ENCODE data around the gene PAK2.

The PAK2 gene

DNA sequence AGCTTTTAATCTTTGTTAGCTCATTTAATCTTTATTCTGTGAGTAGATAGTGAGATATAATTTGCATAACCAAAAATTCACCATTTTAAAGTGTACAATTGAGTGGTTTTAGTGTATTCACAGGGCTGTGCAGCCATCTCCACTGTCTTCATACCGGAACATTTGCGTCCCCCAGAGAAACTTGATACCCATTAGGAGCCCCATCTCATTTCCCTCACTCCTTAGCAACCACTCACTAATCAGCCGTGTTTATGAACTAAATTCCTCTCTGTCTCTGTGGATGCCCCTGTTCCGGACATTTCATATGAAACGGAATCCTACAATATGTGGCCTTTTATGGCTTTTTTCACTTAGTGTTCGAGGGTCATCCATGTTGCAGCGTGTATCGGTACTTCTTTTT, 38.2 kb downstream of the PAK2 start:
- H3K27me3 ChIP-seq (ENCODE audit: control insufficient read depth, insufficient read depth, low read length, poor library complexity, severe bottlenecking), result no peaks in the 10 kb centered on the region
- peaks cover 11% of the 10 kb centered on the region for H3K36me3 ChIP-seq (ENCODE audit: control insufficient read depth, insufficient read depth, low read length)
- peaks cover 2% of the 10 kb centered on the region for H3K9me3 ChIP-seq (ENCODE audit: control insufficient read depth, low read length)
- H3K27ac ChIP-seq (ENCODE audit: insufficient read depth, low read depth, low read length, poor library complexity, severe bottlenecking), result no peak overlapping the region
- 95 to 97% methylated on average over 8 of the region's 8 CpGs for WGBS, 2 experiments
- no peaks in the 10 kb centered on the region for H3K4me1 ChIP-seq (ENCODE audit: control insufficient read depth, insufficient read depth, low read length)
- no peak overlapping the region for H3K4me3 ChIP-seq (ENCODE audit: insufficient read depth, low read depth, low read length)

DNA sequence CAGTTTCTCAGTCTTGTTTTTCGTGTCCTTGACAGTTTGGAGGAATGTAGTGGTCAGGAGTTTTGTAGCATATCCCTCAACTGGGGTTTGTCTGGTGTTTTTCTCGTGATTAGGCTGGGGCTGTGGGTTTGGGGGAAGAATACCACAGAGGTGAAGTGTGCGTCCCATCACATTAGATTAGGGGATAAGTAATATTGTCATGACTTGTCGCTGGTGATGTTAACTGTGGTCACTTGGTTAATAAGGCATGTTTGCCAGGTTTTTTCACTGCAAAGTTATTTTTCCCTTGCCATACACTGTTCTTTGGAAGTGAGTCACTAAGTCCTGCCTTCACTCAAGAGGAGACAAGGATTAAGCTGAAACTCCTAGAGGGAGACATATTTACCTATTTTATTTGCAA, 39.1 kb downstream of the PAK2 start:
- Histone ChIP-seq H3K27me3 (ENCODE audit: control insufficient read depth, insufficient read depth, low read length, poor library complexity, severe bottlenecking) (no peaks in the 10 kb centered on the region), H3K4me3 (ENCODE audit: insufficient read depth, low read depth, low read length) (no peak overlapping the region), H3K9me3 (ENCODE audit: control insufficient read depth, low read length) (peaks cover 2% of the 10 kb centered on the region), H3K36me3 (ENCODE audit: control insufficient read depth, insufficient read depth, low read length) (peaks cover 20% of the 10 kb centered on the region), H3K27ac (ENCODE audit: insufficient read depth, low read depth, low read length, poor library complexity, severe bottlenecking) (no peak overlapping the region), H3K4me1 (ENCODE audit: control insufficient read depth, insufficient read depth, low read length) (no peaks in the 10 kb centered on the region)
- 97 to 98% methylated on average over 4 of the region's 4 CpGs for WGBS, 2 experiments

DNA sequence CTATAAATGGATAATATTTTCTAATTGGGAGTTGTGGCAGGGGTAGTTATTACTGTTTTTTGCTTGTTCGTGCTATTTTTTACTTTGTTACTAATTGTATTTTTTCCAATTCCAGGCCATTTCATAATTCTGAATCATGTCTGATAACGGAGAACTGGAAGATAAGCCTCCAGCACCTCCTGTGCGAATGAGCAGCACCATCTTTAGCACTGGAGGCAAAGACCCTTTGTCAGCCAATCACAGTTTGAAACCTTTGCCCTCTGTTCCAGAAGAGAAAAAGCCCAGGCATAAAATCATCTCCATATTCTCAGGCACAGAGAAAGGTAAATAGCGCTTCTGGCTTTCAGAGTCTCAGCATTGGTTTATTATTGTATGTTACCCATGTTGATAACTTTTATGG, 42.9 kb downstream of the PAK2 start:
- Histone ChIP-seq H3K36me3 (ENCODE audit: control insufficient read depth, insufficient read depth, low read length) (peaks cover 20% of the 10 kb centered on the region), H3K4me1 (ENCODE audit: control insufficient read depth, insufficient read depth, low read length) (peaks cover 1% of the 10 kb centered on the region), H3K27ac (ENCODE audit: insufficient read depth, low read depth, low read length, poor library complexity, severe bottlenecking) (no peak overlapping the region), H3K9me3 (ENCODE audit: control insufficient read depth, low read length) (peaks cover 2% of the 10 kb centered on the region), H3K27me3 (ENCODE audit: control insufficient read depth, insufficient read depth, low read length, poor library complexity, severe bottlenecking) (no peaks in the 10 kb centered on the region), H3K4me3 (ENCODE audit: insufficient read depth, low read depth, low read length) (no peak overlapping the region)
- WGBS, 2 experiments, result 98 to 99% methylated on average over 4 of the region's 4 CpGs

DNA sequence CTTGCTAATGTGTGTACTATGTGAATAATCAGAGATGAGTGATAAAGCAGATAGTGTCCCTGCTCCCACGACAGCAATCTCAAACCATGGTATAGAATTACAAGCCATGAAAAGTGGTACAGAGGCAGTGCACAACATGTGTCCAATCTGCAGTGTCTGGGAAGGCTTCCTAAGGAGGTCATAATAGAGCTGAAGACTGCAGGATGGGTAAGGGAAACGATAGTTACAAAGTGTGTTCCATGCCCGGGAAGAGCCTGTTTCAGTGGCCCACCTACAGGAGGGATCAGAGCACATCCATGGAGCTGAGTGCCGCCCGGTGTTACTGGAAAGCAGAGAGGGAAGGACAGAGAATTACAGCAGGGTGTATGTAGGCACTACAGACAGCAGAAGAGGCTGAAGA, 48.9 kb downstream of the PAK2 start:
- Histone ChIP-seq H3K36me3 (ENCODE audit: control insufficient read depth, insufficient read depth, low read length) (peaks cover 19% of the 10 kb centered on the region), H3K27me3 (ENCODE audit: control insufficient read depth, insufficient read depth, low read length, poor library complexity, severe bottlenecking) (no peaks in the 10 kb centered on the region), H3K27ac (ENCODE audit: insufficient read depth, low read depth, low read length, poor library complexity, severe bottlenecking) (no peak overlapping the region), H3K9me3 (ENCODE audit: control insufficient read depth, low read length) (peaks cover 2% of the 10 kb centered on the region), H3K4me1 (ENCODE audit: control insufficient read depth, insufficient read depth, low read length) (peaks cover 5% of the 10 kb centered on the region), H3K4me3 (ENCODE audit: insufficient read depth, low read depth, low read length) (no peak overlapping the region)
- WGBS, 2 experiments, result 77 to 82% methylated on average over 5 of the region's 5 CpGs

DNA sequence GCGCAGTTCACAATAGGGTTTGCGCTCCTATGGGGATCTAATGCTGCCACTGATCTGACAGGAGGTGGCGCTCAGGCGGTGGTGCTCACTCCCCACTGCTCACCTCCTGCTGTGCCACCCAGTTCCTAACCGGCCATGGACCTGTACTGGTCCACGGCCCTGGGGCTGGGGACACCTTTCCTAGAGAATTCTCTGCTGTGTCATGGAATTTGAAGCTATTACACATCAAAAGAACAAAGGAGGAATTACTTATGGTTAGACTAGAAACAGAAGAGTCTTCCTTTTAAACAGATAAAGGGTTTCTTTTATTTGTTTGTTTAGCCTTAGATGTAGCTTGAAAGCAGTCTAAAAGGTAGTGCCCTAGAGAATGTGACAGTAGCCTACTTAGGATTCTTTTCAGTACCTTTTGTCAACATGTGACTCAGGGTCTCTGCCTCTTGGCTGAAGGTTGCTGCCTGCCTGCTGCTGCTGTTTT, 50.3 kb downstream of the PAK2 start:
- peaks cover 18% of the 10 kb centered on the region for H3K36me3 ChIP-seq (ENCODE audit: control insufficient read depth, insufficient read depth, low read length)
- 96% methylated on average over 6 of the region's 6 CpGs for WGBS, 2 experiments

DNA sequence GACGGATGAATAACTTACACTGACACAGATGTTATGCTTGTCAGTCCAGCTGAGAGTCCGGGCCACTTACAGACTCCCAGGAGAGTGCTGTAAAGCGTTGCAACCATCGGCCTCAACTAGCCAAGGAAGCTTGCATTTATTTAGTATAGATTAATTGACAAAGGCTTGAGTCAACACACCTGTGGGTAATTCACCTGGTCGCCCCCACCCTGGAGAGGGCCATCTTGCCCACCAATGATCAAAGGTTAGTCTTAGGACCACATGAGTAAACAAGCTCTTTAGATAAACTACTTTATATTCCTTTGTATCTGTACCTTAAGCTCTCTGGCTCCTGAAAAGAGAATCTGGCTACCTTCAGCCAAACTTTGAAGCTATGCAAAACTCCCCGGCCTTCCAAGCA, 51.0 kb downstream of the PAK2 start:
- Histone ChIP-seq H3K36me3 (ENCODE audit: control insufficient read depth, insufficient read depth, low read length) (peaks cover 18% of the 10 kb centered on the region), H3K9me3 (ENCODE audit: control insufficient read depth, low read length) (peaks cover 2% of the 10 kb centered on the region), H3K27me3 (ENCODE audit: control insufficient read depth, insufficient read depth, low read length, poor library complexity, severe bottlenecking) (no peaks in the 10 kb centered on the region), H3K27ac (ENCODE audit: insufficient read depth, low read depth, low read length, poor library complexity, severe bottlenecking) (no peak overlapping the region), H3K4me3 (ENCODE audit: insufficient read depth, low read depth, low read length) (no peak overlapping the region), H3K4me1 (ENCODE audit: control insufficient read depth, insufficient read depth, low read length) (peaks cover 5% of the 10 kb centered on the region)
- WGBS, 2 experiments, result 95 to 97% methylated on average over 6 of the region's 6 CpGs

More for the DNA sequence above, 50.3 kb downstream of the PAK2 start:
- H3K27me3 ChIP-seq (ENCODE audit: control insufficient read depth, insufficient read depth, low read length, poor library complexity, severe bottlenecking), result no peaks in the 10 kb centered on the region
- H3K4me1 ChIP-seq (ENCODE audit: control insufficient read depth, insufficient read depth, low read length), result peaks cover 5% of the 10 kb centered on the region
- H3K9me3 ChIP-seq (ENCODE audit: control insufficient read depth, low read length), result peaks cover 2% of the 10 kb centered on the region
- H3K4me3 ChIP-seq (ENCODE audit: insufficient read depth, low read depth, low read length), result no peak overlapping the region
- no peak overlapping the region for H3K27ac ChIP-seq (ENCODE audit: insufficient read depth, low read depth, low read length, poor library complexity, severe bottlenecking)

DNA sequence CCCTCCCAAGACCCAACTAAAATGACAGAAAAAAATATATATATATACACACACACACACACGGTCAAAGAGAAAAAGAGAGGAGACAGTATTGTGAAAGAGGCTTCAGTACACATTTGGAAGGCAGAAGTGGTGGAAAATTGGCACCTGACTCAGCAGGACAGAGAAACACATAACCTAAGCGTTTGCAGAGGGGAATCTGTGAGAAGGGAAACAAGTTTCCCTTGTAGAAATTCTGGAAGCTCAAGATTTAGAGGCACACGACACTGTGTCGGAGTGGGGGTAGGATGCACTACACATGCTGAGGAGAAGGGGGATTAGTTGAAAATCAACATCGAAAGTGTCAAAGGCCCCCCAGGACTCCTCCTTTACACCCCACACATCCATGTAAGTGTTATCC, 53.1 kb downstream of the PAK2 start:
- no peak overlapping the region for H3K27ac ChIP-seq (ENCODE audit: insufficient read depth, low read depth, low read length, poor library complexity, severe bottlenecking)
- peaks cover 2% of the 10 kb centered on the region for H3K4me1 ChIP-seq (ENCODE audit: control insufficient read depth, insufficient read depth, low read length)
- no peak overlapping the region for H3K4me3 ChIP-seq (ENCODE audit: insufficient read depth, low read depth, low read length)
- H3K27me3 ChIP-seq (ENCODE audit: control insufficient read depth, insufficient read depth, low read length, poor library complexity, severe bottlenecking), result no peaks in the 10 kb centered on the region
- 80 to 82% methylated on average over 4 to 5 of the region's 5 CpGs for WGBS, 2 experiments
- peaks cover 2% of the 10 kb centered on the region for H3K9me3 ChIP-seq (ENCODE audit: control insufficient read depth, low read length)
- H3K36me3 ChIP-seq (ENCODE audit: control insufficient read depth, insufficient read depth, low read length), result peaks cover 18% of the 10 kb centered on the region

DNA sequence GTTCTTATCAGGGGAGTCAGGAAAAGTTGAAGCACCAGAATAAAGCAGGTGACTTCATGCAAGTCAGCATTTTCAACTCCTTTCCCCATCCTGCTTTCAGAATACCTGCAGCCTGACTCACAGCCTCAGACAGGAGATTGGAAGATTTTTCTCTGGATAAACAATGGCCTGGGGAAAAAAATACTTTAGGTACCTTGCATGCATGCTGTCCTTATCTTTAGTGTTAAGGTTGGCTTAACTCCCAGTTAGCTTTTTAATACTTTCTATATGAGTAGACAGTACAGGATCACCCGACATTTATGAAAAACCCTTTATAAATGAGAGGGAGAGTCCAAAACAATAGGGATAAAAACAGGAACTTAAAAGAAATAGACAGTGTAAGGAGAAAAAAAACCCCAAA, 53.6 kb downstream of the PAK2 start:
- no peaks in the 10 kb centered on the region for H3K4me1 ChIP-seq (ENCODE audit: control insufficient read depth, insufficient read depth, low read length)
- H3K9me3 ChIP-seq (ENCODE audit: control insufficient read depth, low read length), result peaks cover 2% of the 10 kb centered on the region
- WGBS, 2 experiments, result 100% methylated on average over 1 of the region's 1 CpG; no CpG with 5 or more reads in 1 of the 2 experiments
- no peak overlapping the region for H3K4me3 ChIP-seq (ENCODE audit: insufficient read depth, low read depth, low read length)
- H3K27ac ChIP-seq (ENCODE audit: insufficient read depth, low read depth, low read length, poor library complexity, severe bottlenecking), result no peak overlapping the region
- peaks cover 18% of the 10 kb centered on the region for H3K36me3 ChIP-seq (ENCODE audit: control insufficient read depth, insufficient read depth, low read length)
- H3K27me3 ChIP-seq (ENCODE audit: control insufficient read depth, insufficient read depth, low read length, poor library complexity, severe bottlenecking), result no peaks in the 10 kb centered on the region

DNA sequence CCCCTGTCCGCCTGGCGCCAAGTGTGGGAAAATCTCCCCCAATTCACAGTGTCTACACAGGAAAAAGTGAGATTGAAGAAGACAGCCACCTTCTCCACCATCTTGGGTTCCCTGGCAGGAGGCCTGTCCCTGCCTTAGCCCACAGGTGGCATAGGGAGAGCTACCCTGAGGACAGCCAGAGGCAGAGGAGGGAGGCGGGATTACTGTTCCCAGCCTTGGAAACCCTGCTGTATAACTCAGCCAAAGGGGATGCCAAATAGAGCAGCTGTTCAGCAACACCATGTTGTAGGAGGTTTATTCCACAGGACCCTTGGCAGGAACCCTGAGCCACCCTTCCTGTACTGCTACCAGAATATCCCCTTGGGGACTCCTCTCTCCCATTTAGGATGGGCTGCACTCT, 54.8 kb downstream of the PAK2 start:
- H3K36me3 ChIP-seq (ENCODE audit: control insufficient read depth, insufficient read depth, low read length), result peaks cover 18% of the 10 kb centered on the region
- 98 to 100% methylated on average over 3 of the region's 3 CpGs for WGBS, 2 experiments

DNA sequence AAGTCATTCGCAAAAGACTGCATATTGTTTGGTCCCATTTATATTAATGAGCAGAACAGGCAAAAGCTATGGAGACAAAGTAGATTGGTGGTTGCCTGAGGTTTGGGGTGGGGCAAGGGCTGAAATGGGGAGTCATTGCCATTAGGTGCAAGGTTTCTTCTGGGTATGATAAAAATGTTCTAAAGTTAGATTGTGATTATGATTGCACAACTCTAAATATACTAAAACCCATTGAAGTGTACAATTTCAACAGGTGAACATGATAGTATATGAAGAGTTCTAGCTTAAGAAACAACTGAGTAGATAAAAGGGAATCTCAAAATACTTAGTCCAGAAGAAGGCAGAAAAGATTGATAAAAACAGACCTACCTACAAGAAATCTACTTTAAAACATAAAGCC, 56.7 kb downstream of the PAK2 start:
- H3K36me3 ChIP-seq (ENCODE audit: control insufficient read depth, insufficient read depth, low read length), result peaks cover 2% of the 10 kb centered on the region
- no peaks in the 10 kb centered on the region for H3K27me3 ChIP-seq (ENCODE audit: control insufficient read depth, insufficient read depth, low read length, poor library complexity, severe bottlenecking)
- WGBS, 2 experiments, result 96 to 100% methylated on average over 1 of the region's 1 CpG
- H3K4me1 ChIP-seq (ENCODE audit: control insufficient read depth, insufficient read depth, low read length), result no peaks in the 10 kb centered on the region
- no peaks in the 10 kb centered on the region for H3K9me3 ChIP-seq (ENCODE audit: control insufficient read depth, low read length)
- H3K4me3 ChIP-seq (ENCODE audit: insufficient read depth, low read depth, low read length), result no peak overlapping the region
- H3K27ac ChIP-seq (ENCODE audit: insufficient read depth, low read depth, low read length, poor library complexity, severe bottlenecking), result no peak overlapping the region

More for the DNA sequence above, 54.8 kb downstream of the PAK2 start:
- Histone ChIP-seq H3K4me1 (ENCODE audit: control insufficient read depth, insufficient read depth, low read length) (no peaks in the 10 kb centered on the region), H3K27ac (ENCODE audit: insufficient read depth, low read depth, low read length, poor library complexity, severe bottlenecking) (no peak overlapping the region), H3K4me3 (ENCODE audit: insufficient read depth, low read depth, low read length) (no peak overlapping the region), H3K27me3 (ENCODE audit: control insufficient read depth, insufficient read depth, low read length, poor library complexity, severe bottlenecking) (no peaks in the 10 kb centered on the region), H3K9me3 (ENCODE audit: control insufficient read depth, low read length) (peaks cover 2% of the 10 kb centered on the region)

Data from ectodermal cell (in vitro differentiated cells).